AG08396 (cell line): ENCODE data around the gene ZDHHC3.

ENCODE experiments used
- DNase-seq: peaks from one replicate; pipeline ENCODE4 v3.0.0; 2012; ENCODE audit warnings: low spot score, mixed read lengths

Gene ZDHHC3

GRCh38 chr3:44893097-44893496 is 82.9 kb downstream of the ZDHHC3 start:
- DNase-seq, result peak; percentile 31

- no peak for DNase-seq
These were observed 83.3 kb downstream of the ZDHHC3 start for GRCh38 chr3:44892689-44893088.

GRCh38 chr3:44890852-44891251 is 85.1 kb downstream of the ZDHHC3 start:
- no peak for DNase-seq

- DNase-seq, result no peak
These were observed 85.7 kb downstream of the ZDHHC3 start for GRCh38 chr3:44890258-44890657.

- DNase-seq, result no peak
These were observed 88.9 kb downstream of the ZDHHC3 start for GRCh38 chr3:44887101-44887500.

- no peak for DNase-seq
These were observed 89.4 kb downstream of the ZDHHC3 start for GRCh38 chr3:44886561-44886960.

GRCh38 chr3:44885618-44886017 is 90.4 kb downstream of the ZDHHC3 start:
- peak; percentile 90 for DNase-seq

GRCh38 chr3:44883999-44884431 is 92.0 kb downstream of the ZDHHC3 start:
- peak; percentile 47 for DNase-seq

- no peak for DNase-seq
These were observed 92.6 kb downstream of the ZDHHC3 start for GRCh38 chr3:44883213-44883955.

- DNase-seq, result no peak
These were observed 95.7 kb downstream of the ZDHHC3 start for GRCh38 chr3:44880284-44880683.

GRCh38 chr3:44877333-44877732 is 98.6 kb downstream of the ZDHHC3 start:
- no peak for DNase-seq

GRCh38 chr3:44875596-44875995 is 100.4 kb downstream of the ZDHHC3 start:
- no peak for DNase-seq
